K562 treated with DMSO at 1 percent for 24 hours (cell line): ENCODE results near the gene HNRNPH2. TPM values are rescaled to one million over a fixed set of nuclear protein-coding genes. Genes with fewer than 3 reads are reported as not detected.

ENCODE experiments used
- total RNA-seq: library from RNA; unstranded; fragments of 300-600 nt; gene quantifications from 2 replicates; pipeline ENCODE4 v1.2.3, GENCODE V29; 2022; ENCODE audit warnings: low read depth; ENCODE audit not compliant: insufficient read depth

HNRNPH2 gene, protein sequence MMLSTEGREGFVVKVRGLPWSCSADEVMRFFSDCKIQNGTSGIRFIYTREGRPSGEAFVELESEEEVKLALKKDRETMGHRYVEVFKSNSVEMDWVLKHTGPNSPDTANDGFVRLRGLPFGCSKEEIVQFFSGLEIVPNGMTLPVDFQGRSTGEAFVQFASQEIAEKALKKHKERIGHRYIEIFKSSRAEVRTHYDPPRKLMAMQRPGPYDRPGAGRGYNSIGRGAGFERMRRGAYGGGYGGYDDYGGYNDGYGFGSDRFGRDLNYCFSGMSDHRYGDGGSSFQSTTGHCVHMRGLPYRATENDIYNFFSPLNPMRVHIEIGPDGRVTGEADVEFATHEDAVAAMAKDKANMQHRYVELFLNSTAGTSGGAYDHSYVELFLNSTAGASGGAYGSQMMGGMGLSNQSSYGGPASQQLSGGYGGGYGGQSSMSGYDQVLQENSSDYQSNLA
- 34.6 and 39.8 TPM in 2 replicates for total RNA-seq

GRCh38 chrX:101407748-101408531, at the start of gene HNRNPH2, which contains the start of gene GLA:
Gene HNRNPH2 (plus strand): TSS chrX:101408222. CDS start chrX:101411989, 3,767 bp downstream.
Gene GLA (minus strand): TSS chrX:101407925. CDS start chrX:101407903, 22 bp downstream.

DNA sequence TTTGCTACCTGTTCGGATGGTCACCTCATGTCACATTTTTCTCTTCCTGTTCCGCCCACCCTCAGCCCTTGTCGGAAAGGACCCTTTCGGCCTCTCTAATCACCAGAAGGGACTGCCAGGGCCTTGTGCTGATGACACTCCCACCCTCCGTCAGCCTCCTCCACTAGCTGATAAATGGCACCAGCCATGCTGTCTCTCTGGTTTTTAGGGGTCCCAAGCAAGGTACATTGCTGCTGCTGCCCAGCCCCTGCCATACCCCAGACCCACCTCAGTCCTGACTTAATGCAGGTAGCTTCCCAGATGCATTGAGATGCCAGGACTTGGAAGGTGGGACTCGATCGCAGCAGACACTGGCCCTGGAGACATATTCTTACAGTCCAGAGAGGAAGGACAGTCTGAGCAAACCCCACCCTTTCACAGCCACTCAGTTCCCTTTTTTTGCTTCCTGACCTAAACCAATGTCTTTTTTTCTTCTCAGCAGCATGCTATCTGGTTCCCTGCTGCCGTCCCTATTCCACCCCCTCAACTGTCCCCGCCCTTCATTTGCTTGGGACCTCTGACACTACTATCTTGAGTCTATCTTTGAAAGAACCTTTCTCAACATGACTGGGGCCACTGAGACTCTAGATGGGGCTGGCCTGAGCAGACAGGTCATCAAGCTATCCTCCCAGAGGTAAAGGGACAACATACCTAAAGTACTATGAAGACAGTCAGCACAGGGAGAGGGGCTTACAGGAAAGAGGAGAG, 22.1 kb upstream of the HNRNPH2 start, which contains the start of gene BTK:
BTK (minus strand) TSS at position 397 of the 747 bp plus-strand sequence. CDS start 10,907 bp downstream, outside the sequence.

GRCh38 chrX:101390664-101391525, 17.1 kb upstream of the HNRNPH2 start, which contains the start of gene RPL36A:
Gene RPL36A (plus strand): TSS chrX:101391011. CDS start chrX:101391044, 33 bp downstream.

Other genes with a start within 250 kb of the HNRNPH2 start
- 0.19 and 0.22 TPM in 2 replicates for gene DRP2, start 188.4 kb upstream of the HNRNPH2 start, total RNA-seq
- not detected in 2 replicates for gene TAF7L, start 116.9 kb upstream of the HNRNPH2 start, total RNA-seq
- gene TIMM8A, start 59.5 kb upstream of the HNRNPH2 start, total RNA-seq, result 7.6 TPM in 2 replicates
- 24.7 and 28.3 TPM in 2 replicates for gene BTK, start 22.0 kb upstream of the HNRNPH2 start, total RNA-seq
- 4,527 and 4,949 TPM in 2 replicates for gene RPL36A, start 17.2 kb upstream of the HNRNPH2 start, total RNA-seq
- 48.6 and 53.0 TPM in 2 replicates for gene GLA, start 297 bp upstream of the HNRNPH2 start, total RNA-seq
- gene ARMCX4, start 77.2 kb downstream of the HNRNPH2 start, total RNA-seq, result not detected in 2 replicates
- gene ARMCX1, start 142.3 kb downstream of the HNRNPH2 start, total RNA-seq, result 0.96 TPM in 1 of 2 replicates, not detected in the other
- 20.5 and 26.2 TPM in 2 replicates for gene ARMCX6, start 209.8 kb downstream of the HNRNPH2 start, total RNA-seq
- 19.6 and 25.5 TPM in 2 replicates for gene ARMCX3, start 214.9 kb downstream of the HNRNPH2 start, total RNA-seq